ENCODE results near the gene DNAH14.
"Not testable (repeated sequence)": the region's sequence is repeated elsewhere in the genome, so short reads cannot be mapped to it uniquely, and the experiment has no call there.

DNAH14 gene

GRCh38 chr1:224996266-224996665 lies 66.8 kb downstream of the DNAH14 start:
- no peak for DNase-seq (ENCODE audit: low read depth)

GRCh38 chr1:224998185-224998584 lies 68.7 kb downstream of the DNAH14 start:
- no peak for DNase-seq (ENCODE audit: low read depth)

GRCh38 chr1:225004396-225004795 lies 74.9 kb downstream of the DNAH14 start:
- no peak for DNase-seq (ENCODE audit: low read depth)

DNA sequence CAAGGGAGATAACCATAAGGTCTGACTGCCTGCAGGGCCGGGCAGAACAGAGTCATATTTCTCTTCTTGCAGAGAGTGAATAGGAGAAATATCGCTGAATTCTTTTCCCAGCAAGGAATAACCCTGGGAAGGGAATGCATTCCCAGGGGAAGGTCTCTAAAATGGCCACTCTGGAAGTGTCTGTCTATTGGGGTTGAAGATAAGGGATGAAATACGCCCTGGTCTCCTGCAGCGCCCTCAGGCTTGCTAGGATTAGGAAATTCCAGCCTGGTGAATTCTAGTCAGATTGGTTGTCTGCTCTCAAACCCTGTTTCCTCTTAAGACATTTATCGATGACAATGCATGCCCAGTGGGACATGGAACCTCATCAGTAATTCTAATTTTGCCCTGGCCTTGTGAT lies 76.9 kb downstream of the DNAH14 start:
- not testable (repeated sequence) for DNase-seq (ENCODE audit: low read depth)

GRCh38 chr1:225008050-225008449 lies 78.6 kb downstream of the DNAH14 start:
- DNase-seq (ENCODE audit: low read depth): not testable (repeated sequence)

- no peak for DNase-seq (ENCODE audit: low read depth)
Measured at GRCh38 chr1:225021037-225021436, 91.6 kb downstream of the DNAH14 start.

GRCh38 chr1:225026701-225027100 lies 97.2 kb downstream of the DNAH14 start:
- no peak for DNase-seq (ENCODE audit: low read depth)

DNA sequence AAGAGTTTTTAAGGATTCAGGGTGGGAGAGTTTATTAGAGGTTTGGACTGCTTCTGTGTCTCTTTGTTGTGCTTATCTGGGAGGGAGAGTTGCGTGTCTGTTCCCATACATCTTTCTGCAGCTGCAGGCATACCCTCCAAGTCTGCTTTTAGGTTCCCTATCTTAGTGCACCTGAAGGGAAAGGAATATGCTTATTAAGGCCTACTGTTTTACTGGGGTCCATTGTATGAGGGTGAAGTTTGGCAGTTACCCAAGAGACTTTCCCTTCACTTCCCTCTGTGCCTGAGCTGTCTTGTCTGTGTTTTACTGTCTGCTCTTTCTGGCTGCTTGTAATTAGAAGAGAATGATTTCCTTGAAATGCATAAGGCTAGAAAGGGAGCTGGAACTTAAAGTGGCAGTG lies 107.0 kb downstream of the DNAH14 start:
- DNase-seq (ENCODE audit: low read depth): not testable (repeated sequence)

- DNase-seq (ENCODE audit: low read depth): no peak
Measured at GRCh38 chr1:225042263-225042662, 112.8 kb downstream of the DNAH14 start.

- DNase-seq (ENCODE audit: low read depth): peak; percentile 1
Measured at GRCh38 chr1:225044258-225044657, 114.8 kb downstream of the DNAH14 start.

DNA sequence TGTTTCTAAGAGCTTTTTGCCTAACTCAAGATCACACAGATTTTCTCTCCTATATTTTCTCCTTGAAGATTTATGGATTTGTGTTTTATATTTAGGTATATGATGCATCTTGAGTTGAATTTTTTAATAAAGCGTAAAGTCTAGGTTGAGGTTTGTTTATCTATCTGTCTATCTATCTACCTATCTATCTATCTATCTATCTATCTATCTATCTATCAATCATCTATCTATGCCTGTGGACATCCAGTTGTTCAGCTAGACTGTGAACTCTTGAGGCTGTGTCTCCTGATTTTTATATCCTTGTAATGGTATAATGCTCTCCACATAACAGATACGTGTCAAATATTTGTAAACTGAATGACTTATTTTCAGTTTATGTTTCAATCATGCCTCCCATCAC lies 120.1 kb downstream of the DNAH14 start:
- DNase-seq (ENCODE audit: low read depth): no peak

- no peak for DNase-seq (ENCODE audit: low read depth)
Measured at GRCh38 chr1:225063722-225064121, 134.2 kb downstream of the DNAH14 start.

DNA sequence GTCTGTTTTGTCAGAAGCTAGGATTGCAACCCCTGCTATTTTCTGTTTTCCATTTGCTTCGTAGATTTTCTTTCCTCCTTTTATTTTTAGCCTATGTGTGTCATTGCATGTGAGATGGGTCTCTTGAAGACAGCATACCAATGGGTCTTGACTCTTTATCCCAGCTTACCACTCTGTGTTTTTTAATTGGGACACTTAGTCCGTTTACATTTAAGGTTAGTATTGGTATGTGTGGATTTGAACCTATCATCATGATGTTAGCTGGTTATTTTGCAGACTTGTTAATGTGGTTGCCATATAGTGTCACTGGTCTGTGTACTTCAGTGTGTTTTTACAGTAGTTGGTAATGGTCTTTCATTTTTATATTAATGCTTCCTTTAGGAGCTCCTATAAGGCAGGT lies 141.5 kb downstream of the DNAH14 start:
- DNase-seq (ENCODE audit: low read depth): no peak

DNA sequence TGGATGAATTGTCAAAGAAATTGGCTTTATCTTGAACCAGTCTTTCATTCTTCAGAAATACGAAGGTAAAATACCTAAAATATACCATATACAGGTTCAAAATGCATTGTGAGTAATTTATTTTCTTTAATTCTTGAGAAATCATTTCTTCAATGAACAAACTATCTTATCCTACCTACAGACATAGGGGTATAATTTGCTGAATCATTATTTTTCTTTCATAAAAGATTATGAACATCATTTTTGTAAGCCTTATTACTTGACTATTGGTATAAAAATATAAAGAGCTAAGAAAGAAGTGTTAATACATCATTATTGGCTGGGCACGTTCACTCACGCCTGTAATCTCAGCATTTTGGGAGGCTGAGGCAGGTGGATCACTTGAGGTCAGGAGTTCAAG lies 167.7 kb downstream of the DNAH14 start:
- no peak for DNase-seq (ENCODE audit: low read depth)

GRCh38 chr1:225111000-225111399 lies 181.5 kb downstream of the DNAH14 start:
- no peak for DNase-seq (ENCODE audit: low read depth)

DNA sequence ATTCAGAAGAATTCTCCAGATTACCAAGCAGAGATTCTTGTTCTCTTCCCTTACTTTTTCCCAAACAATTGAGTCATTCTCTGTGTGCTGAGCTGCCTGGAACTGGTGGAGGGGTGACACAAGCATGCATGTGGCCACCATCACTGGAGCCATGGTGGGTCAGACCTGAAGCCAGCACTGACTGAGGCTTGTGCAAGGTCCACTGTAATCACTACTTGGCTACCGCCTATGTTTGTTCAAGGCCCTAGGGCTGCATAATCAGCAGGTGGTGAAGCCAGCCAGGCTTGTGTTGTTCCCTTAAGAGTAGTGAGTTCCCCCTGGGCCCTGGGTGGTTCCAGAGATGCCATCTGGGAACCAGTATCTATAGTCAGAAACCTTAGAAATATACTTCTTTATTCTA lies 183.8 kb downstream of the DNAH14 start:
- no peak for DNase-seq (ENCODE audit: low read depth)

DNA sequence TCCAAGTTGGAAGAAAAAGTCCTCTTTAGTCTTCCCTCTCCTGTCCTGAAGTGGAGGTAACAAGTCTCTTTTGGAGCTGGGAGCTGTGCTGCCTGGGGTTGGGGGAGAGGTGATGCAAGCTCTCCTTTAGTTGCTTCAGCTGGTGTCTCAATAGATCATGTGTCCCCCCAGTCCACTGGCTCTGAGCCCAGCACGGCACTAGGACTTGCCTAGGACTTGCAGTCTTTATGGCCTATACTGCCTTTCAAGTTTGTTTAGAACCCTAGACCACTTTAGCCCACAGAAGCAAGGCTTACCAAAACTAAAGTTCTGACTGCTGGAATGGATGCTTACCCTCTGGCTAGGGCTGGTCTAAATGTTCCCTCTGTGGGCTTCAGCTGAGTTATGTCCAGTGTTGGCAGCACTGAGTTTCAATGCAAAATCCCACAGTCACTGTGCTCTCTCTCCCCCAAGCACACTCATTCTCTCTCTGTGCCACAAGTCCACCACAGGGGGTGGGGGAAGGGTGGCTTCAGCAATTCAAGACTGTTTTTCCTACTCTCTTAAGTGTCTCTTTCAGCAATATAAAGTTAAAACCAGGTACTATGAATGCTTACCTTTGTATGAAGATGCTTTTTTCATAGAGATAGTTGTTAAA lies 185.0 kb downstream of the DNAH14 start:
- no peak for DNase-seq (ENCODE audit: low read depth)

DNA sequence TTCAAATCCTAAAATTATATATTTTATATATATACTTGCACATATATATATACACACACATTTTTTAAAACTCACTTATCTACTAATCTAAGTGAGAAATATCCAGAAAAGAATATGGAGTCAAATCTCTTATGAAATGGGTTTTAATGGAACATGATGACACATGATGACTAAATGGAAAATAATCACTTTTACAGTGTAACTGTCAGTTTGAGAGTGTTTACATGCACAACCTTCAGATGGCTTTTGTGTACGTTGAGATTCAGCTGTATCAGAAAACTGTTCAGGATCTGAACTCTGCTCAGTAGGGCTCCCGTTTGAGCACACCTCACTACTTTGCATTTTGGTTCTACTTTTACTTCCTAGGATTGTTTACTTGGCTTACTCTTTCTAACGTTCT lies 189.8 kb downstream of the DNAH14 start:
- DNase-seq (ENCODE audit: low read depth): no peak

DNA sequence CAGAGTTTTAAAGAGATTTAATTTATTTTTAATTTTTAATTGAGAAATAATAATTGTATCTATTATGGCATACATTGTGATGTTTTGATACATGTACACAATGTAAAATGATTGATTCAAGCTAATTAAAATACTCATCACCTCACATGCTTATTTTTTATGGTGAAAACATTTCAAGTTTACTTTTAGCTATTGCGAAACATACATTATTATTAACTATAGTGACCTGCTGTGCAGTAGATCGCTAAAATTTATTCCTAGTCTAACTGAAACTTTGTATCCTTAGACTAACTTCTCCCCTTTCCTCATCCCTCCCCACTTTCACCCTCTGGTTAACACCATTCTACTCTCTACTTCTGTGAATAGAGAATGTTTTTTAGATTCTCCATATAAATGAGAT lies 191.6 kb downstream of the DNAH14 start:
- no peak for DNase-seq (ENCODE audit: low read depth)

- no peak for DNase-seq (ENCODE audit: low read depth)
Measured at GRCh38 chr1:225131869-225132268, 202.4 kb downstream of the DNAH14 start.

DNA sequence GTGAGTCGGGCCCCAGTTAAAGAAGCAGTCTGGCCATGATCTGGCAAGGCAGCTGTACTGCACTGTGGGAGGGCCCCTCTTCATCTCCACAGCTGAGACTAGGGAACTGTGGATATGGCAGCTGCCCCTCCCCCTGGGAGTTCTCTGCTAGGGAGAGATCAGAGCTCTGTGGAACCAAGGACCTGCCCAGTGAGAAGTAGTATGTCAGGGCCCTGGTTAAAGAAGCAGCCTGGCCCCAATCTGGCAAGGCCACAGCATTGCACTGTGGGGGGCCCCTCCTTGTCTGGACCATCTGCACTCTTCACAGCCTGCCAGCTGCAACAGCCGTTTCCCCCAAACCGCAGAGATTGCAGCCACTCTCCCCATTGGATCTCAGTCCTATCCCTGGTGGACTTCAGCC lies 208.5 kb downstream of the DNAH14 start:
- no peak for DNase-seq (ENCODE audit: low read depth)

DNA sequence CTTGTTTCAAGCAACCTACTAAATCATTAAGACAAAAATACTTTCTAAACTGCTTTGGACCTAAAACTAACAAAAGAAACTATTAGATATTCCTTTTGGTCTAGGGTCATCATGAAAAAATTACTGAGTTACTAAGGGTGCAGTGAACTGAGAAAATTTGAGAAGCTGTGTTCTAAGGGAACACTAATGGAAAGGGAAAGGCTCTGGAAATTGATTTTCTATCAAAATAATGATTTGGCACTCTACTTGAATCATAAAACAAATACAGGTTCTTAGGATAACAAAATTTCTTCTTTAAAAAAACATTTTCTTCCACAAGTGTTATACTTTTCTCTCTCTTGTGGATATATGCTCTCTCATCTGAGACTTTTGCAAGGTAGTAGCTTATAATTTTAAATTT lies 213.5 kb downstream of the DNAH14 start:
- no peak for DNase-seq (ENCODE audit: low read depth)

- no peak for DNase-seq (ENCODE audit: low read depth)
Measured at GRCh38 chr1:225146478-225146877, 217.0 kb downstream of the DNAH14 start.

DNA sequence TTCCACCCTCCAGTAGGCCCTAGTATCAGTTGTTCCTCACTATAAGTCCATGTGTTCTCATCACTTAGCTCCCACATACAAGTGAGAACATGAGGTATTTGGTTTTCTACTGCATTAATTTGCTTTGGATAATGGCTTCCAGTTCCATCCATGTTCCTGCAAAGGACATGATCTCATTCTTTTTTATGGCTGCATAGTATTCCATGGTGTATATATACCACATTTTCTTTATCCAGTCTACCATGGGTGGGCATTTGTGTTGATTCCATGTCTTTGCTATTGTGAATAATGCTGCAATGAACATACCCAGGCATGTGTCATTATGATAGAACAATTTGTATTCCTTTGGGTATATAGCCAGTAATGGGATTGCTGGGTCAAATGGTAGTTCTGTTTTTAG lies 218.3 kb downstream of the DNAH14 start:
- not testable (repeated sequence) for DNase-seq (ENCODE audit: low read depth)

DNA sequence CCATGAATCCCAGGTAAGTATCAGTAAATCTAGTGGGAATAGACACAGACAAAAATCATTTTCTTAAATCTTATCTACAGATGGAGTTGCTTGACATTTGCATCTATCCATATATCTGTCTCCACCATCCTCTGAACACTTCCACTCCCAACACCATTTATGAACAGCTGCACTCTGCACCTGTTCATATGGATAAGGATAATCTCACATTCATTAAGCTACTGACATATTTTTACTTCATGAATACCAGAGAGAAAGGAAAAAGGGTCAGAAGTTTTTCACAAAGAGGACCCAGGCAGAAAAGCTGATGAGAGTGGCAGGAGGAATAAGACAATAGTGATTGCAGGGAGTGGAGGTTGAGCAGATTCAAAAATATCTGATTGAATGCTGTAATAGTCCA lies 222.6 kb downstream of the DNAH14 start:
- no peak for DNase-seq (ENCODE audit: low read depth)

All from fibroblast of gingiva (primary cell).